ENCODE measurements around the gene AMN1.

The AMN1 gene

GRCh38 chr12:31644536-31644935, 84.3 kb downstream of the AMN1 start:
- no peak for DNase-seq (ENCODE audit: low read depth, low spot score)
- no peak overlapping the region for H3K4me3 ChIP-seq (ENCODE audit: low read length)

DNA sequence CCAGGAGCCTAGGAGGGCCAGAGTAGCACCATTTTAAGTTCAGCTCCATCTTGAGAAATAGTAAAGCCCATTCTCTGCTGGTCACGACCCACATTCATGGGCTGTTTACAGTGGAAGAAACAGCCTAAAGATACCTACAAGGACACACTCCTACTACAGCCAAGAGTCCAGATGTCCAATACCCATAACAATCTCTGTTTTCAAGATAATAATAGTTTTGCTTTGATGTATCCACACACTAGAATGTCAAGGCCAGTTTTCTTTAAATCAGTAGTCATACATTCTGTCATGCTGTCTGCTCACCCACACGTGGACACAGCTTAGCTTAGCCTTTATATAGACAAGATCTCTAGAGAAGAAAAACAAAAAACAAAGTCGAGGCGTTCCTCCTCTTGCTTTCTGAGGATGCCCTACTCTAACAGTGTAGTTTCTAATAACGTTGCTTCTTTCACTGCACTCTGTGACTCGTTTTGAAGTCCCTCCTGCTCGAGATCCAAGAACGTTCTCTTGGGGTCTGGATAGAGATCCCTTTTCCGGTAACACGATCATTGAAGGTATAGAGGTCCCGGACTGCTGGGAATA, 87.2 kb downstream of the AMN1 start:
- DNase-seq (ENCODE audit: low read depth, low spot score): no peak

DNA sequence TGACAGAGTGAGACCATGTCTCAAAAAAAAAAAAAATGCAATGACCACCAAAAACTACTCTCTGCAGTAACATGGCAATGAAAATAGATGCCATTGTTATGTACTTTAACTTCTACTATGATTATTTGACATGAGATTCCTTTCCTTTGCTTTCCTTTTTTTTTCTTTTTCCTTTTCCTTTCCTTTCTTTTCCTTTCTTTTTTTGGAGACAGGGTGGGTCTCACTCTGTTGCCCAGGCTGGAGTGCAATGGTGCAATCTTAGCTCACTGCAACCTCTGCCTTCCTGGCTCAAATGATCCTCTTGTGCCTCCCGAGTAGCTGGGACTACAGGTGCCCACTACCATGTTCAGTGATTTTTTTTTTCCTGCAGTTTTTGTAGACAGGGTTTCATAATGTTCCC, 94.2 kb downstream of the AMN1 start:
- DNase-seq (ENCODE audit: low read depth, low spot score): no peak
- no peak overlapping the region for H3K4me3 ChIP-seq (ENCODE audit: low read length)

More for the DNA sequence above, 87.2 kb downstream of the AMN1 start:
- H3K4me3 ChIP-seq (ENCODE audit: low read length): no peak overlapping the region

- no peak overlapping the region for H3K4me3 ChIP-seq (ENCODE audit: low read length)
- no peak for DNase-seq (ENCODE audit: low read depth, low spot score)
Measured at GRCh38 chr12:31633464-31633863, 95.4 kb downstream of the AMN1 start.

DNA sequence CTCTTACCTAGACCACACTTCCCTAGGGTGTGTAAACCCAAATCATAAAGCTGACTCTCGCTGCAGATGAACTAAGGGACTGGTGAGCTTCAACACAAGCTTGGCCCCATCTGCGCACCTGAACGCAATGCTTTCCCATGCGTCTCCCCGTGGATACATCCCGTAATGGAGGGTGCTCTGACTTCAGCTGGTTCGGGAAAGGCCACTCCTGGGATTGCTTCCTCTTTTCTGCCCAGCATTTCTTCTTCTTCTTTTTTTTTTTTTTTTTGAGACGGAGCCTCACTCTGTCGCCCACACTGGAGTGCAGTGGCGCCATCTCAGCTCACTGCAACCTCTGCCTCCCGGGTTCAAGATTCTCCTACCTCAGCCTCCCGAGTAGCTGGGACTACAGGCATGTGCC, 97.0 kb downstream of the AMN1 start:
- H3K4me3 ChIP-seq (ENCODE audit: low read length): no peak overlapping the region
- DNase-seq (ENCODE audit: low read depth, low spot score): no peak

GRCh38 chr12:31631023-31631724, 97.6 kb downstream of the AMN1 start:
- no peak overlapping the region for H3K4me3 ChIP-seq (ENCODE audit: low read length)
- DNase-seq (ENCODE audit: low read depth, low spot score): no peak

GRCh38 chr12:31629756-31630732, 98.8 kb downstream of the AMN1 start:
- H3K4me3 ChIP-seq (ENCODE audit: low read length): no peak overlapping the region
- DNase-seq (ENCODE audit: low read depth, low spot score): no peak

DNA sequence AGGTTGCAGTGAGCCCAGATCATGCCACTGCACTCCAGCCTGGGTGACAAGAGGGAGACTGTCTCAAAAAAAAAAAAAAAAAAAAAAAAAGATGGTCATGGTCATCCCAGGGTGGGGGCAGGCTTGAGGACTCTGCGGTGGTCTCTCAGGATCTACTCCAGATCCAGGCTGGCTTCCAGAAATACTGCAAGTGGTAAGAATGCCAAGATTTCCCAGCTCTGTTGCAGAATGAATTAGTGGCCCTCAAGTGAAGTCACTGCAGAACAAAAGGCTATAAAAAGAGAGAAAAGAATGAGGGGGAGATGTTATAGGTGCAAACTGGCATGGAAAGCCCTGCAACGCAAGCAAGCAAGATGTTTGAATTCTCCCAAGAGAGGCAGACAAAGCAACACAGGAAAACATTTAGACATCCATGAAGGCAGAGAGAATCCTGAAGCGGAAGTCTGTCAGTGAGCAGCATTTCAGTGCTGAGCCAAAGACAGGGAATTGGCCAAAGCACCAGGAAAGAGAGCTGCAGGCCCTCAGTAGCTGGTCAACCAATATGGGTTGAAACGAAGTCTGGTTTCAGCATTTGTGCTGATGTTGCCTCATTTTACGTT, 101.3 kb downstream of the AMN1 start:
- no peak overlapping the region for H3K4me3 ChIP-seq (ENCODE audit: low read length)
- DNase-seq (ENCODE audit: low read depth, low spot score): no peak

DNA sequence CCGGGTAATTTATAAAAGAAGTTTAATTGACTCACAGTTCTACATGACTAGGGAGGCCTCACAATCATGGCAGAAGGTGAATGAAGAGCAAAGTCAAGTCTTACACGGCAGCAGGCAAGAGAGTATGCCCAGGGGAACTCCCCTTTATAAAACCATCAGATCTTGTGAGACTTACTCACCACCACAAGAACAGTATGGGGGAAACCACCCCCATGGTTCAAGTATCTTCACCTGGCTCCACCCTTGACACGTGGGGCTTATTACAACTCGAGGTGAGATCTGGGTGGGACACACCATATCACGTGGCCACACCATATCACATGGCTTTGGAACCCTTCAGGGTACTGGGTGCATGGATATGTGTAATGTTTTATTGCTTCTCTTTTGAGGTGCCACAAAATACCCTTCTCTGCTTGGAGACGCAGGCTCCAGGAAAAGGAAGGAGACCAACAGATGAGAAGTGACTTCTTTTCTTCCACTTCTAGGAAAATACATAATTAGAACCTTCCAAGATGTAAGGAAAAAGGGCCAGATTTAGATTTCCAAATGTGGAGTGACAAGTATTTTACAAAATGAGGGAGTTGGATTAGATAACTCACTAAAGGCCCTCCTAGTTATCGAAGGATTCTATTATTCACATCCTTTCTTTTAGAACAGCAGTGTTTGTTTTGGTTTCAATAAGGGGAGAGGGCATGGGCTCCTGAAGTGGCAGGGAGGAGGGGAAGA, 102.4 kb downstream of the AMN1 start:
- no peak for DNase-seq (ENCODE audit: low read depth, low spot score)
- H3K4me3 ChIP-seq (ENCODE audit: low read length): no peak overlapping the region

- no peak overlapping the region for H3K4me3 ChIP-seq (ENCODE audit: low read length)
- DNase-seq (ENCODE audit: low read depth, low spot score): no peak
Measured at GRCh38 chr12:31622038-31622437, 106.8 kb downstream of the AMN1 start.

All from Jurkat, Clone E6-1 (cell line).